Measurements from ENCODE around the gene SH3RF2. TPM values are rescaled to one million over a fixed set of nuclear protein-coding genes. Genes with fewer than 3 reads are reported as not detected.

Gene SH3RF2
- total RNA-seq, 1 donor from 2014 or later: 0.36 TPM

GRCh38 chr5:145920542-145921210 is 15.7 kb upstream of the SH3RF2 start:
- Mint-ChIP-seq H3K9me3 (no peaks in the 10 kb centered on the region), H3K4me3 (no peak overlapping the region), H3K4me1 (peaks cover 21% of the 10 kb centered on the region), H3K27ac (no peak overlapping the region), H3K27me3 (ENCODE audit: insufficient read depth, low read depth) (peaks cover 4% of the 10 kb centered on the region), H3K36me3 (no peaks in the 10 kb centered on the region)
- DNase-seq (ENCODE audit: low spot score): no peak
- H3K9me3 ChIP-seq (ENCODE audit: low read depth): no peaks in the 10 kb centered on the region
- H2AFZ ChIP-seq (replicated peaks): no peak overlapping the region
- peaks cover 25% of the 10 kb centered on the region for H3K4me1 ChIP-seq
- no peaks in the 10 kb centered on the region for H3F3A ChIP-seq (ENCODE audit: low read depth)
- H3K36me3 ChIP-seq: no peaks in the 10 kb centered on the region
- TF ChIP-seq CTCF (IDR thresholded peaks at IDR 0.05) (no peak), EZH2 (IDR thresholded peaks at IDR 0.05) (no peak), EZH2phosphoT487 (IDR thresholded peaks at IDR 0.05) (no peak)
- H3K27me3 ChIP-seq: no peaks in the 10 kb centered on the region
- no peaks in the 10 kb centered on the region for H4K20me1 ChIP-seq (ENCODE audit: low read depth)
- no peak overlapping the region for H3K4me3 ChIP-seq
- H3K4me2 ChIP-seq: no peak overlapping the region
- no peak overlapping the region for H3K9ac ChIP-seq
- H3K27ac ChIP-seq: no peak overlapping the region
- no peaks in the 10 kb centered on the region for H3K79me2 ChIP-seq (ENCODE audit: low read depth)

GRCh38 chr5:145921211-145921610 is 15.2 kb upstream of the SH3RF2 start:
- TF ChIP-seq CTCF (IDR thresholded peaks at IDR 0.05) (no peak), EZH2phosphoT487 (IDR thresholded peaks at IDR 0.05) (no peak), EZH2 (IDR thresholded peaks at IDR 0.05) (no peak)
- H3K27ac Mint-ChIP-seq: no peak overlapping the region
- Histone ChIP-seq H3K4me1 (peaks cover 20% of the 10 kb centered on the region), H3K4me3 (no peak overlapping the region), H3K9me3 (ENCODE audit: low read depth) (no peaks in the 10 kb centered on the region), H3K79me2 (ENCODE audit: low read depth) (no peaks in the 10 kb centered on the region), H3K4me2 (no peak overlapping the region), H3K27me3 (no peaks in the 10 kb centered on the region), H3K27ac (no peak overlapping the region), H3K36me3 (no peaks in the 10 kb centered on the region), H3F3A (ENCODE audit: low read depth) (no peaks in the 10 kb centered on the region), H3K9ac (no peak overlapping the region), H4K20me1 (ENCODE audit: low read depth) (no peaks in the 10 kb centered on the region), H2AFZ (replicated peaks) (no peak overlapping the region)
- DNase-seq (ENCODE audit: low spot score): no peak
- H3K36me3 Mint-ChIP-seq: no peaks in the 10 kb centered on the region
- H3K9me3 Mint-ChIP-seq: no peaks in the 10 kb centered on the region
- peaks cover 19% of the 10 kb centered on the region for H3K4me1 Mint-ChIP-seq
- no peak overlapping the region for H3K4me3 Mint-ChIP-seq
- H3K27me3 Mint-ChIP-seq (ENCODE audit: insufficient read depth, low read depth): peaks cover 4% of the 10 kb centered on the region

GRCh38 chr5:145922059-145922458 is 14.3 kb upstream of the SH3RF2 start:
- no peaks in the 10 kb centered on the region for H3K36me3 Mint-ChIP-seq
- peaks cover 12% of the 10 kb centered on the region for H3K4me1 Mint-ChIP-seq
- no peak overlapping the region for H3K27ac Mint-ChIP-seq
- Histone ChIP-seq H3K9me3 (ENCODE audit: low read depth) (no peaks in the 10 kb centered on the region), H3K27me3 (no peaks in the 10 kb centered on the region), H3K9ac (no peak overlapping the region), H3K4me2 (no peak overlapping the region), H4K20me1 (ENCODE audit: low read depth) (no peaks in the 10 kb centered on the region), H2AFZ (replicated peaks) (peak overlapping the region; percentile 6), H3F3A (ENCODE audit: low read depth) (no peaks in the 10 kb centered on the region), H3K79me2 (ENCODE audit: low read depth) (no peaks in the 10 kb centered on the region), H3K36me3 (no peaks in the 10 kb centered on the region), H3K4me1 (peaks cover 15% of the 10 kb centered on the region), H3K27ac (no peak overlapping the region), H3K4me3 (no peak overlapping the region)
- H3K4me3 Mint-ChIP-seq: no peak overlapping the region
- no peak for TF ChIP-seq EZH2 (IDR thresholded peaks at IDR 0.05)
- peaks cover 4% of the 10 kb centered on the region for H3K27me3 Mint-ChIP-seq (ENCODE audit: insufficient read depth, low read depth)
- no peak for DNase-seq (ENCODE audit: low spot score)
- peaks cover 2% of the 10 kb centered on the region for H3K9me3 Mint-ChIP-seq

- H3K27ac Mint-ChIP-seq: no peak overlapping the region
- peaks cover 2% of the 10 kb centered on the region for H3K9me3 Mint-ChIP-seq
- Histone ChIP-seq H3K4me1 (peaks cover 15% of the 10 kb centered on the region), H2AFZ (replicated peaks) (no peak overlapping the region), H3K4me3 (no peak overlapping the region), H3K4me2 (no peak overlapping the region), H4K20me1 (ENCODE audit: low read depth) (no peaks in the 10 kb centered on the region), H3K27ac (no peak overlapping the region), H3K27me3 (no peaks in the 10 kb centered on the region), H3F3A (ENCODE audit: low read depth) (no peaks in the 10 kb centered on the region), H3K36me3 (no peaks in the 10 kb centered on the region), H3K9me3 (ENCODE audit: low read depth) (no peaks in the 10 kb centered on the region), H3K9ac (no peak overlapping the region), H3K79me2 (ENCODE audit: low read depth) (no peaks in the 10 kb centered on the region)
- TF ChIP-seq EZH2phosphoT487 (IDR thresholded peaks at IDR 0.05): no peak
- no peak for TF ChIP-seq EZH2 (IDR thresholded peaks at IDR 0.05)
- TF ChIP-seq CTCF (IDR thresholded peaks at IDR 0.05): no peak
- H3K4me3 Mint-ChIP-seq: no peak overlapping the region
- peaks cover 4% of the 10 kb centered on the region for H3K27me3 Mint-ChIP-seq (ENCODE audit: insufficient read depth, low read depth)
- no peak for DNase-seq (ENCODE audit: low spot score)
- peaks cover 9% of the 10 kb centered on the region for H3K4me1 Mint-ChIP-seq
- no peaks in the 10 kb centered on the region for H3K36me3 Mint-ChIP-seq
Observed at GRCh38 chr5:145923405-145923804, 13.0 kb upstream of the SH3RF2 start.

All from neural progenitor cell (in vitro differentiated cells).